Stimulated activated CD8-positive, alpha-beta memory T cell treated with anti-CD3 and anti-CD28 coated beads, Interleukin-15, amount 100 ng/mL, for 24 hours (primary cell): Measurements from ENCODE around the gene TRMT10A.

Experiments
- DNase-seq: peaks from one replicate; pipeline ENCODE4 v3.0.0-alpha.2; 2020; ENCODE audit warnings: low read depth

The TRMT10A gene, protein sequence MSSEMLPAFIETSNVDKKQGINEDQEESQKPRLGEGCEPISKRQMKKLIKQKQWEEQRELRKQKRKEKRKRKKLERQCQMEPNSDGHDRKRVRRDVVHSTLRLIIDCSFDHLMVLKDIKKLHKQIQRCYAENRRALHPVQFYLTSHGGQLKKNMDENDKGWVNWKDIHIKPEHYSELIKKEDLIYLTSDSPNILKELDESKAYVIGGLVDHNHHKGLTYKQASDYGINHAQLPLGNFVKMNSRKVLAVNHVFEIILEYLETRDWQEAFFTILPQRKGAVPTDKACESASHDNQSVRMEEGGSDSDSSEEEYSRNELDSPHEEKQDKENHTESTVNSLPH

DNA sequence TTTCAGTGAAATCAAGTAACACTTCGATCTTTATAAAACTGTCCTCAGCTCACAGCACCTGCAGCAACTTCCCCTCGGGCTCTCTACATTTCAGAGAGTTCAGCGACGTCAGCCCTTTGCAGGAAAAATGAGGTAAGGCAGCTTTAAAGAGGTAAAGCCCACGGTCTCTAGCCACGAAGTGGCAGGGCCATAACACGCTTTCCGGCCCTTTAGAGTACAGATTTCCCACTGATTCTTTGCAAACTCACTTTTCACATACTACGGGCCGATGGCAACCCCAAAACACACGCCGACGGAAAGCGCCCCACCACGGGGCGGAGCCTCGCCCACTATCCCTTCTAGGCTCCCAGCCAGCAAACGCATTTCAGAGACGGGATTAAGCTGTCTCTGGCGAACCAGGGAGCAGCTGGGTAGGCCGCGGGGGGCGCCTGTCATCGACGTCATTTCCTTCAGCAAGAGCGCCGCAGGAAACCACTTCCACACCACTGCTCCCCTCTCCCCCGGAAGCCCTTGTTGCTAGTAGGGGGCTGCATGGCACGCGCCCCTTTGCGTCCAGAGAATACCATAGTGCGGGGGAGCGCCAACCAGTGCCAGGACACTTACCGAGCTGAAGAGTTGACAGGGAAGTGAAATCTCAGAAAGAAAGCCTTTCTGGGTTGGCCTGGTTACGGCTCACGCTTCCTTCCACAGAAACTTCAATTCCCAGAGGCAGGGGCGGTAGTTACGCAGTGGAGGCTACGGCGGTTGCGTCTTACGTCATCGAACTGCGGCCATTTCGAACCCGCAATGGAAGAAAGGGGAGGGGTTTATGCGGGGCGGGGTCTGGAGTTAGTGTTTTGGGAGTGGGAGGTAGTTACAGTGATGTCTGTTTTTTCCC, at the start of gene TRMT10A:
Gene TRMT10A, minus strand, starts transcription at position 730 of the 877 bp plus-strand sequence. CDS start 4,701 bp downstream, outside the sequence.
- DNase-seq: peak; percentile 87

DNA sequence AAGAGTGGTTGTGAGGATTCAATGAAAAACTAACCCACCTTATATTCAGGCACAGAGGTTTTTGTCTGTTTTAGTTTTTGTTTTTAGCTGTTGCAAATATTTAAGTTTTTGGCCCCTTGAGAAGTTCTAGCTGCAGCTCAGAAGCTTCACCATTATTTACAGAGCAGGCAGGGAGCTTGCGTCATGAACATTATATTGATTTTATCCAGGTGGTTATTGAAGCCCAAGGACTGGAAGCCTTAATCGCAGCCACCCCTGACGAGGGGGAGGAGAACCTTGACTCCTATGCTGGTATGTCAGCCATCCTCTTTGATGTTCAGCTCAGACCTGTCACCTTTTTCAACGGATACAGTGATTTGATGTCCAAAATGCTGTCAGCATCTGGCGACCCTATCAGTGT, 48.9 kb upstream of the TRMT10A start:
- no peak for DNase-seq

DNA sequence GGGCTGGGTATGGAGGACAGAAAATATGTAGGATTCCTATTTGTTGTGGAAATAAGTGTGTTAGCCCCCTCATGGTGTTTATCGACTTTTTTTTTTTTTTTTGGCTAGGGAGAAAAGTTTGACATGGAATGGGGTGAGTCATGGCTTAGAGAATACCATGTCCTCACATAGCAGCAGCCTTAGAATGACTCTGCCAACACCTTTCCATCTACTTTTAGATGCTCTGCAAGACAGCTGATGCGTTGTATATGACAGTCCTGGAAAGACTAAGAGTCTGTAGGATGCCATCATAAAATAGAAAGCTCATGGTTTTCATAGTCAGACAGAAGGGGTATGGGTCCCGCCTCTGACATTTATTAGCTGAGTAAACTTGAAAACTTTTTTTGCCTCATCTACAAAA, 48.4 kb upstream of the TRMT10A start:
- no peak for DNase-seq

DNA sequence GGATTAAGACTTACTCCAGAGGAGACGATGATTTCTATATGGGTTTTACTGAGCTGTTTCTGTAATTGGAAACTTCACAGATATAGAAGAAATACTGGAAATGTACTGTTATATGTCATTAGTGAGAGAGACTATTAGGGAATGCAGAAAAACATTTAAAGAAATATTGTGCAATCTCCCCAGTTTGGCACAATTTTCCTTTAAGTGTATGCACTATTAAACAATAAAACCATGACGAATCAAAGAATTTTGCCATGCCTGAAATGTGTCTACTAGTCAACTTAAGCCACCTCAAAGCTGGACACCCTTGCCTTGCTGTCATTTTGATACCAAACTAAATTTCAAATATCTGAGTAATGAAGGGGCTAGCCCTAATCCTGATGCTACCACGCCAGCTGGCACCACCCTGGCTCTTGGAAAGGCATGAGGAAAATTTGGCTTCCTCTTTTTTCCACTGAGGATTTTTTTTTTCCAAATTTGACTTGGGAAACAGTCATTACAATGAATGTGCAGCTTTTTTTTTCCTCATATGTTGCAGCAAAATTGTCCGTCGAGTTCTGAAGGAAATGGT, 46.9 kb upstream of the TRMT10A start:
- DNase-seq: no peak

DNA sequence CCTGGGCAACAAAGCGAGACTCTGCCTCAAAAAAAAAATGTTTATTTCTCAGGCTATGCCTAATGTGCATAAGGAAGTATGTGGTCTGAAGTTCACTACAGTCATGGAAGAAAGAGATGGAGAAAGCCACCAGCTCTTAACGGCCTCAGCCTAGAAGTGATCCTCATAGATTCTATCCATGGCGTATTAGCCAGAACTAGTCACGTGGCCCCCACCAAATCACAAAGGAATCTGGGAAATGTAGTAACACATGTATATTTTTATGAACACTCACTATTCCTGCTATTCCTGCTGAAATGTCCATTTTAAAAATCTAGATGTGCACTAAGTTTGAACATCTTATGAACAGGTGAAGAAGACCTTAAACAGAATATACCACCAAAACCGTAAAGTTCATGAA, 44.6 kb upstream of the TRMT10A start:
- DNase-seq: no peak

DNA sequence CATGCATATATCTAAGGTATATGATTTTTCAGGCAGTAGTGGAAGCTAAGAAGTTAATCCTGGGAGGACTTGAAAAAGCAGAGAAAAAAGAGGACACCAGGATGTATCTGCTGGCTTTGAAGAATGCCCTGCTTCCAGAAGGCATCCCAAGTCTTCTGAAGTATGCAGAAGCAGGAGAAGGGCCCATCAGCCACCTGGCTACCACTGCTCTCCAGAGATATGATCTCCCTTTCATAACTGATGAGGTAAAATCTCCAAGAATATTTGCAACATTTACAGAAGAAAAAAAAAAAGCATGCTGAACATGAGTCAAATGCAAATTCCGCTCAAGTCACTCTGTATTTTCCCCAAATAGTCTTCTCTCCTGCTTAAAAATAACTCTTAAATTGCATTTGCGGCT, 42.9 kb upstream of the TRMT10A start:
- DNase-seq: no peak

DNA sequence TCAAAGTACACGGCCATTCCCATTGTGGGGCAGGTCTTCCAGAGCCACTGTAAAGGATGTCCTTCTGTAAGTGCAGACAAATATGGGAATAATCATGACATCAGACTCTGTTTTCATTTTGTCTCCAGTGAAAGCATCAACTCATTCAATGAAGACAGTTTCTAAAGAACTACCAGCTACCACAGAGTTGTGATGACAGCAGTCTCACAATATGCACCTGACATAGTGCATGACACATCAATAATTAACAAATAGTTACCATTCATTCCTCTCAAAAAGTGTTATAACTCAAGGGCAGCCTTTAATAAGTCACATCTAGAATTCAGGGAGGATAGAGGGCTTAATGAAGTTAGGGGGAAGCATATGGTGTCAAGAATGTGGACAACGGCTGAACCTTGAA, 31.0 kb upstream of the TRMT10A start:
- no peak for DNase-seq

DNA sequence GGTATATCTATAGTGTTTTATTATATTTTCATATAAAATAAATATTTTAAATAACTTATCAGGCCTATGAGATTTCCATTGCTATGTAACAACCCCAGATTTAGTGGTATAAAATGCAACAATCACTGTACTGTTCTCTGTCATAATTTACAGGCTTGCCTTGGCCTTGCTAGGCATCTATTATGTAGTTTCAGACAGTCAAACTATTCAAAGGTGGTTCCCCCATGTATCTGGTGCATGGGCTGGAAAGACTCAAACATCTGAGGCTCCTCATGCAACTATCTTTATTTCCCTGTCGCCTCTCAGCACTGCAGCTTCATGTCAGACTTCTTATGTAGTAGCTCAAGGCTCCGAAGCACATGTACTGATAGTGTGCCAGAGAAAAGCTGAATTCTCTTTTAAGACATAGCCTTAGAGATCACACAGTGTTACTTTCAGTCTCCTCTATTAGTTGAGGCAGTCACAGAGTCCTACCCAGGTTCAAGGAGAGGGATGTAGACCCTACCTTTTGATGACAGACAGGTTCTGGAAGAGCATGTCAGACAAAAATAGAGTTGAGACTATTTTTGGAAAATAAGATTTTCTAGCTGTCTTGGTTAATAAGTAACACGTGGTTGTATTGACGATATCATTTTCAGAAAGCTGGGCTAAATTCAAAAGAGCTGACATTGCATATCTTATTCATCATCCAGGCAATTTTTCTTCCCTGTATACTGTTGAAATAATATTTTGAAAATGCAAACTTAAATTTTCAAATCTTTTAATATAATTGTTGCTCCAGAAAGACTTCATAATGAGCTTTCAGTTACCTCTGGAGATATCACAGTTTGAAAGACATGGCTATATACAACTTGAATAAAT, 30.2 kb upstream of the TRMT10A start:
- DNase-seq: no peak

DNA sequence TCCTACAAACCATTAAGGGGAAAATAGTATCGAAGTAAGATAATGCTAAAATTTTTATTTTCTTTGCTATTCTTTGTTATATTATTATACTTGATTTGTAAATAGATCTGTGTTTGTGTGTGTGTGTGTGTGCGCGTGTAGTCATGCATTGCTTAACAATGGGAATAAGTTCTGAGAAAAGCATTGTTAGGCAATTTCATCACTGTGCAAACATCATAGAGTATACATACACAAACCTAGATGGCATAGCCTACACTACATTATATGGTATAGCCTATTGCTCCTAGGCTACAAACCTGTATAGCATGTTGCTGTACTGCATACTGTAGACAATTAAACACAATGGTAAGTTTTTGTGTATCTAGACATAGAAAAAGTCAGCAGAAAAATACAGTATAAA, 27.9 kb upstream of the TRMT10A start:
- DNase-seq: no peak

DNA sequence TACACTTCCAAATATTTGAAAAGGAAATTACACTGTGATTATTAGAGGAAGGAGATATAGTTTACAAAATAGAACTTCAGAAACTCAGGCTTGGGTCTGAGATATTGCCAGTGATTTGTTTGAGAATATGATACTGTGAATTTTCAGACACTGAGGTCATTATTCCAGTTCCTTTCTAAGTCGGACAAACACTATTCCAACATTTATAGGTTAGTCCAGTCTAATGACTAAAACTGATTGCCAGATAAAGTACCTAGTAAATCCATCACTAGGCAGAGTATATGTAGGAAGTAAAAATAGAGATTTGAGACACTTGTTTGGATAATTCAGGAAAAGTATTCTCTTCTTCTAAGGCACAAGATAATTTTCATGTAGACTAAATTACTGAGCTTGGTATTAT, 24.0 kb upstream of the TRMT10A start:
- no peak for DNase-seq

DNA sequence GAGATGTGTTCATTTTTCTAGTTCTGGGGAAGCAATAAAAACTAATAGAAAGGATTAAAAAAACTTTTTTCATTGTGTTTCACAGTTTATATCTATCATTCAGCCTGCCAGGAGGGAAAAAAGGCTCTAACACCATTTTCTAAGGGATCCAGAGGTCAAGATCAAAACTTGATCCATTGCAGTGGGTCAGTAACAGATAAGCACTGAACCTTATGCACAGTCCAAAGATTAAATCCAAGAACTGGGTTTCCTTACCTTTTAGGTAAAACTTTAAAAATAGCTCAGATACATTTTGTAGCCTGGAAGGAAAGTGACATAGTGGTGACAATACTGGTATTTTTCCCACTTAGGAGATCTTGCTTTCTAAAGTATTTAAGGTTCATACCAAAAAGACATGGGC, 23.5 kb upstream of the TRMT10A start:
- no peak for DNase-seq

DNA sequence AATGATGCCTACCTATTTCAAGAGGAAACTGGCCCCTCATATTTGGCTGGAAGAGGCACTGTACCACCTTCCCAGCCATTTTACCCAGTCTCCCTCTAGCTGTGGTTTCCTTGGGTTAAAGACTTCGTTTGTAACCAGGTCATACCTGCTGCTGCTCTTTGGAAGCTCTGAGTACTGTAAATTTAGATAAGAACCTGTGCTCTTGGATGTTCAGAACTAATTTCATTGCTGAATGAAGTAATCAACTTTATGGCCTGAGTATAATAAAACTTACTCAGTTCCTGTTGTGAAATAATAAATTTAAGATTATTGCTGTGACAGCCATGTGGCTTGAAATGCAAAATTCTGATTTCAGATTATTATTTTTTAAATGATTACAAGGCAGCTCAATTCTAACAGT, 23.0 kb upstream of the TRMT10A start:
- no peak for DNase-seq

DNA sequence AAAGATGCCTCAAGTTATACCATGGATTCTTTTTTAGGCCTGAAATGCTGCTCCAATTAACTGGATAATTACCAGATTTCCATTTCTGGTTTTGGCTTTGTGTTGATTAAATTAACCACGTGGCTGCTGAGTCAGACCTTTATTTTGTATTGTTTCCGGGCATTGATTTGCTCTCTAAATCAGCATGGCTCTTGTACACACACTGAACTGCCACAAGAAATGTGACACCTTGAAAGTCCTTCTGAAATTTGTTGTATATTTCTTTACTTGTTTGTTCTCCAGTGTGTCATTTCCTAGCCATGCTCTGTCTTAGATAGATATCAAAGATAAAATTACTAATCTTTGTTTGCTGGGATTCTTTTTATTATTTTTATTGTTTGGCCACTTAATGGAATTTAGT, 22.5 kb upstream of the TRMT10A start:
- no peak for DNase-seq

DNA sequence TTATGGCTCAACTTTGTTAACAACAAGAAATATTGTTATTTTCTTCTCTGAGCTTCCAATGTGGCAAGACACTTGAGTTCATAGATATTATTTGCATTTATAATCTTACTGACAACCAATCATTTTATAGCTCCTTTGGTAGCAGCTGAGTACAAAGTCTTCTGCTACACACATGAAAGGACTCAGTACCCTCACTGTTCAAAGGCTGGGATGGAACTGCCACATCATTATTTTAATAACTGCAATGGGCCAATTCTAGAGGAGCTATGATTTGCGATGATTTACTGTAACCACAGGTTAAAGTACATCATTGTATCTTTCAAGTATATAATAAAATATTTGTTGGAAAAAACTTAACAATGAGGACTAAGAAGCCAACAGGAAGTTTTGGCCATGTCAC, 21.7 kb upstream of the TRMT10A start:
- no peak for DNase-seq

DNA sequence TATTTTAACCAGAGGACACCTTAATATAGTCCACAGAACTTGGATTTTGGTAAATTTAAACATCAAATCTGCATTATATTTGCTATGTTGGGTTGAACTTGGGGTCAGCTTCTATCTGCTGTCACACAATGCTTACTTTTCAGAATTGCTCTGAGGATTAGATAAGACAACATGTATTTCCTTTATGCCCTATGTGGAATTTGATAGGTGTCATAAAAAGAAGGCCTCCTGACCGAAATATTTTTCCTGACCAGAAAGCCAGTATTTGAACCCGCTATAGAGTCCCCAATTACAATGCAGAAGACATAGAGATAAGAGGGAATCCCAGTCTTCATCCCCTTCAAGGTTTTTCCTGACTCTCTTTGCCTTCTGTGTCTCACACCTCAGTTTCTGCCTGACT, 14.9 kb upstream of the TRMT10A start:
- no peak for DNase-seq

DNA sequence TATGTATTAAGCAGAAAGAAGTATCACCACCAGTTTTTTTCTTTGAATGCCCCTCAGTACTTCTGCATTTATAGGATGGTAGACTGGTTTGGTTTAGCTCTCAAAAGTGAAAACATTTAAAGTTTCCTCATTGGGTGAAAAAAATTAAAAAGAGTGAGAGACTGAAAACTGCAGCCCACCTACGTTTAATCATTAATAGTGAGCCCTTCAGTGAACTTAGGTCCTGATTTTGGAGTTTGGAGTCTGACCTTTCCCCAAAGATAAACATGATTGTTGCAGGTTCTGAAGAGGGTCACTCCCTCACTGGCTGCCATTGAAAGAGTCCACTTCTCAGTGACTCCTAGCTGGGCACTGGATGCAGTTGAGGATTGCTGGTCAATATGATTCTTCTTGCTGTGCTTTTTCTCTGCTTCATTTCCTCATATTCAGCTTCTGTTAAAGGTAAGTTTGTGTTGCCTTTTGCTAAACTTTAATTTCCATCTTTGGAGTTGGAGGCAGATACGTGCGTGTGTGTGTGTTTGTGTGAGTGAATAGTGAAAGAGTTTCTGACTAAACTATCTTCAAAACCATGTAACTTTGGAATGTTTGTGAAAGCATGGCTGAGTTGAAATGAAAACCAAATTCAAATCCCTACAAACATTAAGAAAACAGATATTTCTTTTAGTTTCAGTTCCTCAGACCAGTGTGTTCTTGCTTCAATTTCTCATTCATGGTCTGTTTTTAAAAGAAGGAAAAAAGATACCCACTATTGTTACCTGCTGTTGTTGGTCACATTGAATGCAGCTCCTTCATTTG, 10.9 kb upstream of the TRMT10A start, which contains the start of gene MTTP:
Gene MTTP, plus strand, starts transcription at position 295 of the 795 bp plus-strand sequence. Its CDS starts 86 bp downstream, at position 381.
- no peak for DNase-seq

DNA sequence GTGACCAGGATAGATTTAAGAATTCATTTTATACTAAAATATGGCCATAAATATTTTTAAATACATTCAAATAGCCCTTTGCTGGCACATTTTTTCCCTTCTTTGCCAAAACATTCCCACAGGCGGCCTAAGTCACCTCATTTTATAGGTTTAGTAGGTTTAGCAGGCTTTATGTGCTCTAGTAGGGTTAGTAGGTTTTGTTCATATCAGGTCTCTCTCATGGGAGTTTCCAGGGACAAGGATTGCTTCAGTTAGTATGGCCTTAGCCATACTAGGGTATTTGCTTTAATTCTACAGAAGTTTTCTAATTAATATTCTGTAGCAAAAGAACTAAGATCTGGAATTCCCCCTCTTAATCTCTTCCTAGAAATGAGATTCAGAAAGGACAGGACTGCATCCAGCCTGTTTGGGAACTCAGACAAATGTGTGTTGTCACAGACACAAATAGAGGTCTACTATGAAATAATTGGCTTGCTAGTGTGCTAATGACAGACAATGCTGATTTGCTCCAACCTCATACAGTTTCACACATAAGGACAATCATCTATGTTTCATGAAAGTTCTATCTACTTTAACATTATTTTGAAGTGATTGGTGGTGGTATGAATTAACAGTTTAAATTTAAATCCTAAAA, 10.0 kb upstream of the TRMT10A start:
- DNase-seq: no peak

DNA sequence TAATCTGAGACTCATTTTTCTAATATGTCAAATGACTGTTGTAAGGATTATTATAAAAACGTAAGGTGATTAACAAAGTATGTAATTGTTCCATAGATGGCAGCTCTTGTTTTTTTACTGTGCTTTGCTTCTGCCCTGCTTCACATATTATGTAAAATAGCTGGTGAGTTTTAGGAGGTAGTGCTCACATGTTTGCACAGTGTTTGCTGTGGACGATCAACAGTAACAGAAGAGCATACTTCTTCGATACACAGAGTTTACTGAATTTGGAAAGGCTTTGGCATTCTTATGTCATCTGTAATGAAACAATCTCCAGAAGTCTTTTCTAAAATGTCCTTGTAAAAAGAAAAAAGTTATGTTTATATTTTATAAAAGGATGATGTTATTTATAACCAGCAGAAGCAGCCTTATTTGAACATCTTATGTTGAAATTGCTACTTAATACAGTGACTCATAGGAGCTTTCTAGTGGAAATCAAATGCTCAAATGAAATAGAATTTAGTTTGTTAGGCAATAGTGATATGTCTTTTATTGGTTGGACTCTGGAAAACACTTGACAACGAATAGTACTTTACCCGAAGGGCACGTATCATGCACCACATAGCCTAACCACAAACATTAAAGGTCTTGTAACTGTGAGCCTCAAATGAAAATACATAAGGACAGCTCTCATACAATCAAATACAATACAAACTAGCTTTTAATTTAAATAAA, 8.8 kb upstream of the TRMT10A start:
- DNase-seq: no peak

DNA sequence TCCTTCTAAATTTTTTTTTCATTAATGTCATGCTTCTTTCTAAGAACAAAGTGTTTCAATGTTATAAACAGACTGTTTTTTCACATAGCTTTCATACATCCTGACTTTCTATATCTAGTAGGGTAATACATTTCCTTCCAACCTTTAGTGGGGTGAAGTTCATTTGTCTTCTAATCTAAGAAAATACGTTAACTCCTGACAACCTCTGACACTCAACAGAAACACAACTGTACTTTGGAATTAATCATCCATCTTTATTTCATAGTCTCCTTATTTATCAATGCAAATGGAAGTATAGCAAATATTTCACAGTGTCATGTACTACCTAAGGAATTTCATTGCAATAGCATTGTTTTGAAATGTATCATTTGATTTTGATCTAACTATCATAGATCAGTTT, 8.0 kb upstream of the TRMT10A start:
- DNase-seq: no peak

DNA sequence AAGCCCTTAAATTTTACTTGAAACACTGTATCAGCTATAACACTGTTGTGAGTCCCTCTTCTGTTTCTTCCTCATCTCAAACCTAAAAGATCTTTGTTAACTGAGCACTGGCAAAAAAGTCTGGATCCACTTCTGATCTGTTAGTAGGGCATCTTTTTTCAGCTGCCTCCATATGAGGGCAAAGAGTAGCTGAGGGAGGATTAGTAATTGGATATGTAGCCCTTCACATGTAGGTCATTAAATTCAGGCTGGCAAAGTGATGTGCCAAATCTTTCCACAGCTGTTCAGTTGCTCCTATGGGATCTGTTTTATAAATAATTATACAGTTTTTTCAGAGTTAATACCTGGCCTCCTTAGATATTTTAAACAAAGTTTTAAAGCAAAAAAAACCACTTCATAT, 1.1 kb upstream of the TRMT10A start:
- no peak for DNase-seq
